ENCODE data around the gene UVRAG.

UVRAG gene

GRCh38 chr11:75981546-75981945, 166.5 kb downstream of the UVRAG start:
- no peak for TF ChIP-seq CTCF (IDR thresholded peaks at IDR 0.05; ENCODE audit: low read depth, low read length, missing control alignments)
- DNase-seq (ENCODE audit: low read depth), result no peak
- in situ Hi-C loops (cut with HindIII; ENCODE audit: low sequenced_read_pairs), result no loop called here
- no peak overlapping the region for H3K4me3 ChIP-seq (ENCODE audit: low read depth, low read length)

GRCh38 chr11:75982309-75982708, 167.3 kb downstream of the UVRAG start:
- no peak for TF ChIP-seq CTCF (IDR thresholded peaks at IDR 0.05; ENCODE audit: low read depth, low read length, missing control alignments)
- in situ Hi-C loops (cut with HindIII; ENCODE audit: low sequenced_read_pairs), result no loop called here
- no peak overlapping the region for H3K4me3 ChIP-seq (ENCODE audit: low read depth, low read length)
- DNase-seq (ENCODE audit: low read depth), result no peak

GRCh38 chr11:75986966-75987365, 172.0 kb downstream of the UVRAG start:
- no peak for DNase-seq (ENCODE audit: low read depth)
- no peak overlapping the region for H3K4me3 ChIP-seq (ENCODE audit: low read depth, low read length)
- no peak for TF ChIP-seq CTCF (IDR thresholded peaks at IDR 0.05; ENCODE audit: low read depth, low read length, missing control alignments)
- in situ Hi-C loops (cut with HindIII; ENCODE audit: low sequenced_read_pairs), result no loop called here

GRCh38 chr11:75993126-75993525, 178.1 kb downstream of the UVRAG start:
- no peak for TF ChIP-seq CTCF (IDR thresholded peaks at IDR 0.05; ENCODE audit: low read depth, low read length, missing control alignments)
- in situ Hi-C loops (cut with HindIII; ENCODE audit: low sequenced_read_pairs), result no loop called here
- no peak overlapping the region for H3K4me3 ChIP-seq (ENCODE audit: low read depth, low read length)
- DNase-seq (ENCODE audit: low read depth), result no peak

GRCh38 chr11:75994616-75995015, 179.6 kb downstream of the UVRAG start:
- in situ Hi-C loops (cut with HindIII; ENCODE audit: low sequenced_read_pairs), result no loop called here
- no peak overlapping the region for H3K4me3 ChIP-seq (ENCODE audit: low read depth, low read length)
- DNase-seq (ENCODE audit: low read depth), result no peak
- no peak for TF ChIP-seq CTCF (IDR thresholded peaks at IDR 0.05; ENCODE audit: low read depth, low read length, missing control alignments)

GRCh38 chr11:75996523-75997442, 181.8 kb downstream of the UVRAG start:
- no peak overlapping the region for H3K4me3 ChIP-seq (ENCODE audit: low read depth, low read length)
- in situ Hi-C loops (cut with HindIII; ENCODE audit: low sequenced_read_pairs), result no loop called here
- no peak for TF ChIP-seq CTCF (IDR thresholded peaks at IDR 0.05; ENCODE audit: low read depth, low read length, missing control alignments)
- DNase-seq (ENCODE audit: low read depth), result no peak
